ENCODE results near the gene PAK6. TPM values are rescaled to one million over a fixed set of nuclear protein-coding genes. Genes with fewer than 3 reads are reported as not detected.

PAK6 gene
- polyA plus RNA-seq, 1 donor from 2014 or later, result 32.4 TPM

- H3K9me2 ChIP-seq (ENCODE audit: insufficient read depth, low read length), result no peaks in the 10 kb centered on the region
- H4K20me1 ChIP-seq (ENCODE audit: insufficient read depth), result no peaks in the 10 kb centered on the region
- peak overlapping the region; percentile 62 for H3K4me3 ChIP-seq (ENCODE audit: low read length)
- peak overlapping the region; percentile 79 for H2AFZ ChIP-seq (ENCODE audit: low read depth, low read length)
- TF ChIP-seq SMC3 (conservative IDR thresholded peaks at IDR 0.05; ENCODE audit: poor library complexity) (peak; percentile 96), REST (IDR thresholded peaks at IDR 0.05; ENCODE audit: borderline replicate concordance) (no peak), EZH2 (IDR thresholded peaks at IDR 0.05; ENCODE audit: borderline replicate concordance, insufficient read depth, low read length, poor library complexity, severe bottlenecking) (no peak), EP300 (conservative IDR thresholded peaks at IDR 0.05; ENCODE audit: poor library complexity, severe bottlenecking) (no peak), MXI1 (conservative IDR thresholded peaks at IDR 0.05; ENCODE audit: poor library complexity, severe bottlenecking) (peak; percentile 46), RAD21 (conservative IDR thresholded peaks at IDR 0.05) (peak; percentile 97), CTCF (IDR thresholded peaks at IDR 0.05; ENCODE audit: poor library complexity, severe bottlenecking) (peak; percentile 96)
- H3F3A ChIP-seq (ENCODE audit: insufficient read depth, low read length, poor library complexity, severe bottlenecking), result no peaks in the 10 kb centered on the region
- no peaks in the 10 kb centered on the region for H3K27me3 ChIP-seq (ENCODE audit: insufficient read depth, low read depth, low read length)
- peak overlapping the region; percentile 69 for H3K4me2 ChIP-seq (ENCODE audit: low read length)
- no peaks in the 10 kb centered on the region for H3K79me2 ChIP-seq (replicated peaks; ENCODE audit: insufficient read depth, low read length)
- peak overlapping the region; percentile 58 for H3K9ac ChIP-seq (ENCODE audit: low read length)
- peak overlapping the region; percentile 55 for H3K27ac ChIP-seq (ENCODE audit: low read length)
- H3K36me3 ChIP-seq (ENCODE audit: insufficient read depth, low read length), result no peaks in the 10 kb centered on the region
- H3K9me3 ChIP-seq (ENCODE audit: low read length), result no peaks in the 10 kb centered on the region
Observed at GRCh38 chr15:40217166-40217824, 21.6 kb upstream of the PAK6 start.

- H3K36me3 ChIP-seq (ENCODE audit: insufficient read depth, low read length), result no peaks in the 10 kb centered on the region
- no peak overlapping the region for H2AFZ ChIP-seq (ENCODE audit: low read depth, low read length)
- no peak overlapping the region for H3K4me2 ChIP-seq (ENCODE audit: low read length)
- H3K27ac ChIP-seq (ENCODE audit: low read length), result no peak overlapping the region
- no peaks in the 10 kb centered on the region for H3K79me2 ChIP-seq (replicated peaks; ENCODE audit: insufficient read depth, low read length)
- TF ChIP-seq SMC3 (conservative IDR thresholded peaks at IDR 0.05; ENCODE audit: poor library complexity) (no peak), RAD21 (conservative IDR thresholded peaks at IDR 0.05) (no peak), TAF1 (IDR thresholded peaks at IDR 0.05; ENCODE audit: low read depth) (no peak), EZH2 (IDR thresholded peaks at IDR 0.05; ENCODE audit: borderline replicate concordance, insufficient read depth, low read length, poor library complexity, severe bottlenecking) (no peak), REST (IDR thresholded peaks at IDR 0.05; ENCODE audit: borderline replicate concordance) (no peak), MXI1 (conservative IDR thresholded peaks at IDR 0.05; ENCODE audit: poor library complexity, severe bottlenecking) (no peak)
- no peaks in the 10 kb centered on the region for H3K27me3 ChIP-seq (ENCODE audit: insufficient read depth, low read depth, low read length)
- H3K9ac ChIP-seq (ENCODE audit: low read length), result no peak overlapping the region
- no peaks in the 10 kb centered on the region for H3F3A ChIP-seq (ENCODE audit: insufficient read depth, low read length, poor library complexity, severe bottlenecking)
- no peaks in the 10 kb centered on the region for H4K20me1 ChIP-seq (ENCODE audit: insufficient read depth)
- no peaks in the 10 kb centered on the region for H3K9me3 ChIP-seq (ENCODE audit: low read length)
- H3K4me3 ChIP-seq (ENCODE audit: low read length), result peak overlapping the region; percentile 62
- H3K9me2 ChIP-seq (ENCODE audit: insufficient read depth, low read length), result no peaks in the 10 kb centered on the region
Observed at GRCh38 chr15:40219801-40220200, 19.1 kb upstream of the PAK6 start.

Measured in neural cell (in vitro differentiated cells).